ENCODE measurements around the gene ZBTB16. TPM values are rescaled to one million over a fixed set of nuclear protein-coding genes. Genes with fewer than 3 reads are reported as not detected.

Gene ZBTB16
- total and polyA plus RNA-seq, 2 of the 13 experiments (the other 11 are each of a cell fraction or from before 2014, with no cell fraction given): not detected

- TF ChIP-seq ZFP36L1 (CRISPR knock-in tag; IDR thresholded peaks at IDR 0.05) (peak; percentile 39; the same call in 1 of the 2 replicates), FOXK1 (CRISPR knock-in tag; IDR thresholded peaks at IDR 0.05; ENCODE audit: borderline replicate concordance, low read depth) (peak; percentile 88; the same call in 1 of the 2 replicates), SAP130 (CRISPR knock-in tag; IDR thresholded peaks at IDR 0.05; ENCODE audit: low read depth) (0 out of 2 replicates have a peak, but pooled peaks have one; percentile 21), CEBPG (CRISPR knock-in tag; IDR thresholded peaks at IDR 0.05) (peak; percentile 82), ISL2 (CRISPR knock-in tag; IDR thresholded peaks at IDR 0.05) (peak; percentile 61; the same call in 1 of the 2 replicates), ZNF260 (CRISPR knock-in tag; IDR thresholded peaks at IDR 0.05; ENCODE audit: borderline replicate concordance, low read depth) (no peak), ZNF143 (CRISPR knock-in tag; IDR thresholded peaks at IDR 0.05) (no peak), ZNF670 (CRISPR knock-in tag; IDR thresholded peaks at IDR 0.05; ENCODE audit: borderline replicate concordance) (0 out of 2 replicates have a peak, but pooled peaks have one; percentile 34), HDAC2 (CRISPR knock-in tag; IDR thresholded peaks at IDR 0.05) (peak; percentile 71), GPN1 (CRISPR knock-in tag; IDR thresholded peaks at IDR 0.05; ENCODE audit: borderline replicate concordance) (no peak), NCOA2 (CRISPR knock-in tag; IDR thresholded peaks at IDR 0.05) (peak; percentile 71; the same call in 1 of the 2 replicates), EP300 (IDR thresholded peaks at IDR 0.05; ENCODE audit: low read depth in 2 of 2, low read length in 2 of 2) (peak in 1 of 2 experiments; percentile 49; a peak in 1 of 4 replicates), EP300 (CRISPR knock-in tag; IDR thresholded peaks at IDR 0.05; ENCODE audit: borderline replicate concordance) (no peak), NR2F2 (IDR thresholded peaks at IDR 0.05; ENCODE audit: borderline replicate concordance, low read depth) (0 out of 2 replicates have a peak, but pooled peaks have one; percentile 40), POLR2AphosphoS2 (IDR thresholded peaks at IDR 0.05; ENCODE audit: low read depth, low read length) (no peak), ZBTB34 (CRISPR knock-in tag; IDR thresholded peaks at IDR 0.05) (no peak), SOX13 (IDR thresholded peaks at IDR 0.05) (no peak), SOX13 (CRISPR knock-in tag; conservative IDR thresholded peaks at IDR 0.05 in 1 of 2, IDR thresholded peaks at IDR 0.05 in 1 of 2) (peak in 1 of 2 experiments; percentile 72; a peak in 2 of 4 replicates), MAZ (IDR thresholded peaks at IDR 0.05; ENCODE audit: borderline replicate concordance, low read depth, low read length) (no peak), MAZ (CRISPR knock-in tag; IDR thresholded peaks at IDR 0.05; ENCODE audit: low read depth) (0 out of 2 replicates have a peak, but pooled peaks have one; percentile 31), SMARCC2 (IDR thresholded peaks at IDR 0.05) (no peak), SOX5 (CRISPR knock-in tag; IDR thresholded peaks at IDR 0.05; ENCODE audit: borderline replicate concordance) (peak; percentile 79), ATF4 (CRISPR knock-in tag; IDR thresholded peaks at IDR 0.05) (peak in 1 of 2 experiments; percentile 33; a peak in 1 of 4 replicates), HCFC1 (IDR thresholded peaks at IDR 0.05; ENCODE audit: low read depth, low read length) (no peak), DPF2 (CRISPR knock-in tag; IDR thresholded peaks at IDR 0.05; ENCODE audit: borderline replicate concordance, low read depth) (no peak), SKIL (CRISPR knock-in tag; IDR thresholded peaks at IDR 0.05; ENCODE audit: borderline replicate concordance) (no peak)
Measured at GRCh38 chr11:114098927-114099326, 39.4 kb downstream of the ZBTB16 start (continued).

Data from HepG2 (cell line).